DMS153 treated with DMSO at 0.1 percent for 48 hours (cell line): ENCODE measurements around the gene FEN1.

ENCODE experiments used
- DNase-seq: peaks from one replicate; lab custom pipeline; 2025; ENCODE audit not compliant: unreplicated experiment; lab: John Stamatoyannopoulos, UW

Gene FEN1

DNA sequence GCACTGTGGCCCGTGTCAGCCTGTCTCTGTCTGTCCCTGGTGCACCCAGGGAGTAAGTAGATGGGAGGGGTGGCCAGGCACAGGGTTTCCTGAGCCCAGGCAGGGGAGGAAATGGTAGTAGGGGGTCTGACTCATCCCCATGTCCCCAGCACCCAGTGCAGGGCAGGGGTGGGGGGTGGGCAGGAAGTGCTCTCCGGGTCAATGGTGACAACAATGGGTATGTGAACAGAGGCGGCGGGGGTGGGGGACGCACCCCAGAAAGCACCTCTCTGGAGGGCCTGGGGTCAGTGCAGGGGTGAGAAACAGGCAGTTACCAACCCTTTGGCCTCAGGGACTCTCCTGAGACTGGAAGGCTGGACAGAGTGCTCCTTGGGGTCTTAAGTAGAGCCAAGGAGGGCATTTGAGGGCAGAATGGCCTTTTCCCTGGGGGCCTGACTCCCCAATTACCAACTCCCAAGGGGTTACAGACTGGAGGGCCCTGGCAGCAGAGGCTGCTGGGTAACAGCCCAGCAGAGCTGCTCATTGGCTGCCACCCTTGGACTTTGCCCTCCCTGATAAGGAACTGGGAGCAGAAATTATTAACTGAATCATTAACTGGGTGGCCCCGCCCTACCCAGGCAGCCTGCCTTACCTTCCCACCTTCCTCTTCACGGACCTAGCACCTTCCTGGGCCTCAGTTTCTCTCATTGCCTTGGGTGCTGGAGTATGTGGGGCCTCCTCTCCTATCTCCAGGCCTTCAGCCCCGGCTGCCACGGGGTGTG, 36.1 kb upstream of the FEN1 start:
- no peak for DNase-seq

GRCh38 chr11:61757213-61757862, 35.4 kb upstream of the FEN1 start:
- no peak for DNase-seq

DNA sequence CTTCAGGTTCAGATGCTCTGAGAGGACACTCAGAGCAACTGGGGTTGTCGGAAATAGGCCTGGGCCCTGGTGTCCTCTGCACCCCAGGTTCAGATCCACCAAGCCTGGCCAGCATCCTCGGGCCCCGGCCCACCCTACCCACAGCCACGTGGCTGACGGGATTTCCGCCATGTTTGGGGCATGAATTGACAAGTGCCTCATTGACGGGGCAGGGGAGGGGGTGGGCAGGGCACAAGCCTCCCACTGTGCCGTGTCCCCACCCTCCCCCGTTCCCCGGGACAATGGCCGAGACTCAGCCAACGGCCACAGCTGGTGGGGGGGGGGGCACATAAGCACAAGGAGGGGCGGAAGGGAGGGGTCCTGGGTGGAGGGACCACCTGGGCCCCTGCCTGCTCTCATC, 31.8 kb upstream of the FEN1 start:
- DNase-seq: no peak

DNA sequence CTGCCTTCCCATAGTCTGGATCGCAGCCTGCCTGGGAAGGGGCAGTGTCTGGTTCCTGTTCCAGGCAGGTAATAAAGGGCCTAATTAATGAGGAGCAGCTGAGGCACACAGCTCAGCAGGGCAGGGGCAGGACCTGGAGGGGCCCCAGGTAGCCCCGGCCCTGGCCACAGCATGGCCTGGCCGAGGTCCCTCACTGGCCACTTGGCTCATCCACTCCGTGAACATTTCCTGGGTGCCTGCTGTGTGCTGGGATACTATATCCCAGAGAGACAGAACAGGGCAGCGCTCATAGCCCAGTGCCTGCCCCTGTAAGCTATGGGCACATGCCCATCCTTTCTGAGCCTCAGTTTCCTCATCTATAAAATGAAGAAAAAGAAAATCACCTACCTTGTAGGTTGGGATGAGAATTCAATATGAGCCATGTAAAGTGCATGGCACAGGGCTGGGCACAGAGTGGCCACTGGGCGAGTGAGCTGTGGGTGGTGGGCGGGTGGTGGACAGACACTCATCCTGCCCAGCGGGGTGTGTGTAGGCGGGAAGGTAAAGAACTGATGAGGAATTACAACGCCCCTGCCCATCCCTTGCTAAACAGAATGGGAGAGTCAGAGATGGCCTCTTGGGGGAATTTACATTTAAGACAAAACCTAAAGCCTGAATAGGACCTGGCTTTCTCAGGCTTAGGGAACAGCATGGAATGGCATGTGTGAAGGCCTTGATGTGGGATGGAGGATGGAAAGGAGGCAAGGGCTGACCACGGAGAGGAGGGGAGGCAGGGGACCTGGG, 31.1 kb upstream of the FEN1 start:
- no peak for DNase-seq

DNA sequence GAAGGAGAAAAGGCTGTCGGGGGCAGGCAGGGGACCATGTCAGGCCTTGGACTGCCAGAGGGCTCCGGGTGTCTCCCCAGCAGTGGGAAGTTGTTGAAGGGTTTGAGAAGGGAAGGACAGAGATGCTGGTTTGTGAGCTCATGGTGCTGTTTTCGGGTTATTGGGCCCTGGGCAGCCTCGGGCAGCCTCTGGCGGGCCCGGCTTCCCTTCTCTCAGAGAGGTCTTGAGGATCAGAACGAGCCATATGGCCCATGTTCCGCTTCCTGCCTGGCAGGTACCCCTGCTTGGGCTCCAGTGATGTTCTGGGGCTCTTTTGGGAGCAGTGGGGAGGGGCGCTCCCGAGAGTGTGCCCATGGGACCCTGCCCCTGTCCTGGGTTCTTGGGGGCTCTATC, 30.5 kb upstream of the FEN1 start:
- no peak for DNase-seq

GRCh38 chr11:61762798-61763197, 29.9 kb upstream of the FEN1 start:
- no peak for DNase-seq

DNA sequence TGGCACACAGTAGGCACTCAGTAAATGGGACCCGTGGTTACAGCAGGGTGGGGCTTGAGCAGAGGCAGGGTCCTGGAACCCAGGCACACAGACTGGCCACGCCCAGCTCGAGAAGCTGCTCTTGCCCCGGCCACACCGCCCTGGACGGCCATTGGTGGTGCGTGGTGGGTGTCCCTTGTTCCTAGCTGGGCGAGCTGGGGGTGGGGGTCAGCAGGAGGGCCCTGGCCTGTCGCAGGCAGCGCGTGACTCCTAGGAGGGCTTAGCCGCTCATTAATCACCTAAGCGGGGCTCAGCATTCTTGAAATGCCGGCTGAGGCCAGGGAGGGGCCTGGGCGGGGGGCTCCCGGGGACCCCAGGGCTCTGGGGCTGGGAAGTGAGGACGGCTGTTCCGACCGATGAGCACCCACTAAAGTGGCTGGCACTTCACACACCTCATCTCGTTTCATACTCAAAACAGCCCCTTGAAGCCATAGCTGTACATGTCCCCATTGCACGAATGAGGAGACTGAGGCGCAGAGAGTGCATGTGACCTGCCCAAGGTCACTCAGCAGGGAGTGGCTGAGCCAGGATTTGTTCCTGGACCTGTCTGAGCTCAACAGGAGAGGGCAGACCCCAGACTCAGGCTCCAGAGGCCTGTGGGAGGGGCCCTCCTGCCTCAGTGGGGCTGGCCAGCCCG, 28.6 kb upstream of the FEN1 start:
- DNase-seq: no peak

- DNase-seq: no peak
These were observed 28.0 kb upstream of the FEN1 start for GRCh38 chr11:61764606-61765260.

- DNase-seq: no peak
These were observed 27.0 kb upstream of the FEN1 start for GRCh38 chr11:61765550-61766253.

GRCh38 chr11:61766353-61766841, 26.3 kb upstream of the FEN1 start:
- no peak for DNase-seq

- DNase-seq: no peak
These were observed 24.2 kb upstream of the FEN1 start for GRCh38 chr11:61768376-61769076.

DNA sequence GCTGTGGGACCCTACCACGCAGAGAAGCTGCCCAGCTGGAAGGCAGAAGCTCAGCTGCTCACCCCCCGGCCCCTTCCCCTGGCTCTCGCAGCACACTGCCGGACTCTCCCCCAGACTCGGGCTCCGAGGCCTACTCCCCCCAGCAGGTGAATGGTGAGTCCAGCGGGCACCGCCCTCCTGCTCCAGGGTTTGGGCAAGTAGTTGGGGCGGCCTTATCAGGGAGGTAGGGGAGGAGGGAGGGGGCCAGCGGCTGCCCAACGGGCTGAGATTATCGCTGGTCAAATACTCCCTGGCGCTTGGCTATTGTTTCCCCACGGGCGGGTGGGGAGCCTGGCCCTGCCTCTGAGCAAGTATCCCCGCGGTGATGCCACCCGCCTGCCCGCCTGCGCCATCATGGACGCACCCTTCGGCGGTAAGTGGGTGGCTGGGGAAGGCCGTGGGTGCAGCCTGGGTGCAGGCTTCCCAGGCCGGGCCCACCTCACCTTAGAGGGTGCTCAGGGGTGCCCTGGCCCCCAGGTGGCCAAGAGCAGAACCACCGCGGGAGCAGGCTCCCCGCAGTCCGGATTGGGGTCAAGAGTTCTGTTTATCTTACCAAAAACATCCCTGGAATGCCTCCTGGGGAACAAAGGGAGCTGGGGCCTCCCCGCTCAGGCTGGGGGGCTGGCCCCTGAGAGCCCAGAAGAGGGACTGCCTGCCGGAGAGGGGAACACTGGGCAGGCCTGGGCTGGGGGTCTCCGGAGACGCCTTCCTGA, 23.4 kb upstream of the FEN1 start:
- DNase-seq: no peak

GRCh38 chr11:61769946-61770683, 22.6 kb upstream of the FEN1 start:
- no peak for DNase-seq

GRCh38 chr11:61771195-61771894, 21.4 kb upstream of the FEN1 start:
- no peak for DNase-seq

DNA sequence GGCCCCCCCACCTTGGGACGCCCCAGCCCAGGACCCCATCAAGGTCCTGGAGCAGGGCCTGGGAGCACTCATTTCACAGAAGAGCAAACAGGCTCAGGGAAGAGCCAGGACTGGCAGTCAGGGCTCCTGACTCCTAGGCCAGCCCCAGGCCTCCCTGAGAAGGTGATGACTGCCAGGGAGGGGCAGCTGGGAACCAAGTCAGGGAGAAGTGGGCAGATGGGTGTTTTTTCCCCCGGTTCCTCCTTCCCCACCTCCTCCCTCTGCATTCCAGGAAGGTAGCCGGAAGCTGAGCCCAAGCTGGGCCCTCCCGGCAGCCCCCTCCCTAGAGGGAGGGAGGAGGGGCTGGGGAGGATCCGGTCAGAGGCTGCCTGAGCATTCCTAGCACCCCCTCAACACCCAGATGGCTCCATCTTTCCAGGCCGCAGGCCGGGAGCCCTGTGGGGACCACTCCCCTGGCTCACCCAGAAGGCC, 20.7 kb upstream of the FEN1 start:
- no peak for DNase-seq

DNA sequence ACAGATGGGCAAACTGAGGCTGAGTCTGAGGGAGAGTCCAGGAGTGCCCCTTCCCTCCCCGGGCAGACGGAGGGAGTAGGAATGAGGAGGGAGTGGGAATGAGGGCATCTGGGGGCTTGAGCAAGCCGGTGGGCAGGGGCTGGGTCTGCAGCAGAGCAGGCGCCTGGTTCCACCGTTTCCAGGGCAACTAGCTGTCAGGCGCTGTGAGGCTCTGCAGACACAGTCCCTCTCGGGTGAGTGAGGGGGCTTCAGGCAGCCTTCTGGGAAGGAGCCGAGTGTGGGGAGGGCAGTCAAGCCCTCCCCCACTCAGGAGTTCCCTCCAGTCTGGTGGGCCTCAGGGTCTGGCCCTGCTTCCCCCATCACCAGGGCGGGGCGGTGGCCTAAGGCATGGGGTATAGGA, 19.4 kb upstream of the FEN1 start:
- no peak for DNase-seq

- DNase-seq: no peak
These were observed 18.9 kb upstream of the FEN1 start for GRCh38 chr11:61773809-61774208.
